ENCODE data around the gene MLEC.
A peak's percentile ranks its signal among the peaks of the same experiment; 100 is the strongest.

DNA sequence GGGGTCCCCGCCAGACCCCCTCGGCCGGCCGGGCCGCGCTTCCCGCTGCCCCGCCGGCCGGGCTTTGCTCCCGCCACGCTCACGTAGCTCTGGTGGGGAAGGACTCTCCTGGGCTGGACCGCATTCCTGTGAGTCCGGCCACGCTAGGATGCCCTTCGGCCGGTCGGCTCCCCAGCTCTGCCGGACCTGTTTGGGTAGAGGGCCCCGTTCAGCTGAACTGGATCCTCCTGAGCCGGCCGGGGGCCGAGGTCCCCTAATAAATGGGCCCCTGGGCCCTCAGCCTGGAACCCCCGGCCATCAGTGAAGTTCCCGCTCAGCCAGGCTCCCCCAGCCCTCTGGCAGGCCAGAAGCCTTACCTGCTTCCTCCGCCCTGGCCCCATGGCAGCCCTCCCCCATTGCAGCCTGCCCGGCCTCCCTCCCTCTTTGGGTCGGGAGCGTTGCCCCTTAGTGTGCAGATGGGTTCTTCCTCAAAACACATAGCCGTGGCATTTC, 23.9 kb downstream of the MLEC start:
- no peak for TF ChIP-seq CTCF (IDR thresholded peaks at IDR 0.05)
- TF ChIP-seq POLR2A (IDR thresholded peaks at IDR 0.05) = peak in 1 of 2 donors; percentile 18
